GM19455 (cell line): ENCODE results near the gene ARID1B.

Experiments used
- ATAC-seq: cut with Tn5 transposase; IDR thresholded peaks from one replicate; pipeline ENCODE4 v1.9.1; 2021; ENCODE audit not compliant: unreplicated experiment

ARID1B gene

GRCh38 chr6:156850353-156850752 lies 73.2 kb downstream of the ARID1B start:
- ATAC-seq = no peak

GRCh38 chr6:156851454-156851921 lies 74.3 kb downstream of the ARID1B start:
- ATAC-seq = no peak

GRCh38 chr6:156852147-156852857 lies 75.1 kb downstream of the ARID1B start:
- peak; percentile 60 for ATAC-seq

GRCh38 chr6:156852858-156853216 lies 75.7 kb downstream of the ARID1B start:
- ATAC-seq = no peak

- no peak for ATAC-seq
These were observed 76.6 kb downstream of the ARID1B start for GRCh38 chr6:156853733-156854132.

GRCh38 chr6:156854466-156855161 lies 77.4 kb downstream of the ARID1B start:
- no peak for ATAC-seq

- no peak for ATAC-seq
These were observed 80.4 kb downstream of the ARID1B start for GRCh38 chr6:156857573-156857972.

- ATAC-seq = no peak
These were observed 82.5 kb downstream of the ARID1B start for GRCh38 chr6:156859686-156860085.

GRCh38 chr6:156862711-156863110 lies 85.5 kb downstream of the ARID1B start:
- no peak for ATAC-seq

GRCh38 chr6:156863504-156863903 lies 86.3 kb downstream of the ARID1B start:
- no peak for ATAC-seq

GRCh38 chr6:156864557-156864956 lies 87.4 kb downstream of the ARID1B start:
- ATAC-seq = no peak

GRCh38 chr6:156865019-156865629 lies 87.9 kb downstream of the ARID1B start:
- ATAC-seq = no peak

GRCh38 chr6:156866220-156867015 lies 89.2 kb downstream of the ARID1B start:
- peak; percentile 66 for ATAC-seq

GRCh38 chr6:156867121-156867520 lies 89.9 kb downstream of the ARID1B start:
- no peak for ATAC-seq

- ATAC-seq = no peak
These were observed 91.2 kb downstream of the ARID1B start for GRCh38 chr6:156868385-156868784.

- ATAC-seq = no peak
These were observed 92.8 kb downstream of the ARID1B start for GRCh38 chr6:156869980-156870398.

GRCh38 chr6:156870924-156871539 lies 93.9 kb downstream of the ARID1B start:
- ATAC-seq = no peak

GRCh38 chr6:156872903-156873302 lies 95.7 kb downstream of the ARID1B start:
- ATAC-seq = no peak

- no peak for ATAC-seq
These were observed 96.6 kb downstream of the ARID1B start for GRCh38 chr6:156873654-156874380.

- ATAC-seq = no peak
These were observed 97.9 kb downstream of the ARID1B start for GRCh38 chr6:156875062-156875461.
